IPS-18c (cell line): Measurements from ENCODE around the gene ITGB8.
"Not testable (repeated sequence)": the region's sequence is repeated elsewhere in the genome, so short reads cannot be mapped to it uniquely, and the experiment has no call there.

Experiments
- H3K4me3 ChIP-seq: 2 replicates; pipeline ENCODE4 v1.7.0; 2013; ENCODE audit warnings: low read depth, mild to moderate bottlenecking, low read length, moderate library complexity; ENCODE audit not compliant: insufficient read depth
- H3K9me3 ChIP-seq: one replicate; pipeline ENCODE4 v1.6.1; 2013; ENCODE audit warnings: mild to moderate bottlenecking, low read length, moderate library complexity; ENCODE audit not compliant: control insufficient read depth, insufficient read depth

The ITGB8 gene

GRCh38 chr7:20352573-20353306, 22.0 kb downstream of the ITGB8 start:
- Histone ChIP-seq H3K4me3 (no peak overlapping the region), H3K9me3 (no peaks in the 10 kb centered on the region)

- no peak overlapping the region for H3K4me3 ChIP-seq
- no peaks in the 10 kb centered on the region for H3K9me3 ChIP-seq
These were observed 24.2 kb downstream of the ITGB8 start for GRCh38 chr7:20354610-20355528.

DNA sequence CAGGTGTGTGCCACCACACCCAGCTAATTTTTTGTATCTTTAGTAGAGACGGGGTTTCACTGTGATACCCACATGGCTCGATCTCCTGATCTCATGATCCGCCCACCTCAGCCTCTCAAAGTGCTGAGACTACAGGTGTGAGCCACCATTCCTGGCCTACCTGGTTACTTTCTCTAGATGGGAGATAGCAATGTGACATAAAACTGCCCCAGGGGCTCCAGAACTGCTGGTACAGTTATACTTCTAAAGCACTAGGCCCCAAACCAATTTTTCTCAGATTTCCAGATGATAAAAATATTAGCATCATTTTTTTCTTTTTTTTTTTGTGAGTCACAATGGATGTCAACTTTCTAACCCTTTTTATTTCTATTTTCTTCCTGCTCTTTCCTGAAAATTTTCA, 27.4 kb downstream of the ITGB8 start:
- H3K9me3 ChIP-seq, result no peaks in the 10 kb centered on the region

GRCh38 chr7:20358762-20359282, 28.1 kb downstream of the ITGB8 start:
- no peaks in the 10 kb centered on the region for H3K9me3 ChIP-seq
- no peak overlapping the region for H3K4me3 ChIP-seq

More for the DNA sequence above, 27.4 kb downstream of the ITGB8 start:
- no peak overlapping the region for H3K4me3 ChIP-seq

- H3K9me3 ChIP-seq, result no peaks in the 10 kb centered on the region
These were observed 28.8 kb downstream of the ITGB8 start for GRCh38 chr7:20359341-20359963.

DNA sequence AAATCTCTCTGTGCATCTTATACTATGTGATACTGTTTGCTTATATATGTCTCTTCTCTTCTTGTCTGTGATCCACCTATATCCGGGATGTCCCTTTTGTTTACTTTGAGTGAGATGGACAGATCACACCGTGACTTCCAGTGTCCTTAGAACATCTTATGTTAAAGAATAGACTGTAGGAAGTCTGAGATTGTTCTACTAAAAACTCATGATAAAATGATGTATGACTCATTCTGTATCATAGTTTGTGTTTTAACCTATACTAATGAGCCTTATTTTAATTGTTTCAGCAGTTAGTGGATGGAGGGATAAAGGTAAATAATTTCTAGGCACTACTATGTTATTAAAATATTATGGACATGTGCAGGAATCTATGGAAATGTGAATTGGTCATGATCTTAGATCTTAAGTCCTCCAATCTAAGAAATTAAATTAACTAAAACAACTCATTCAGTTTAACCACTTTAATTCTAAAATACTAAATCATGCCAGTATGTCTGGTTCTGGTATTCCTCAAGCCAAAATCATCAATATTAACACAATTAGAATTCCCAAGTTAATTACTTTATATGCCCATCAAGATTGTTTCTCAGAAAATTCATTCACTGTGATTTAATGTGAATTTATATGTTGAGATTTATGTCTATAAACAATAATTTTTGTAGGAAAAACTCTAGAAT, 32.0 kb downstream of the ITGB8 start:
- Histone ChIP-seq H3K9me3 (no peaks in the 10 kb centered on the region), H3K4me3 (no peak overlapping the region)

More at GRCh38 chr7:20359341-20359963, 28.8 kb downstream of the ITGB8 start:
- H3K4me3 ChIP-seq, result no peak overlapping the region

DNA sequence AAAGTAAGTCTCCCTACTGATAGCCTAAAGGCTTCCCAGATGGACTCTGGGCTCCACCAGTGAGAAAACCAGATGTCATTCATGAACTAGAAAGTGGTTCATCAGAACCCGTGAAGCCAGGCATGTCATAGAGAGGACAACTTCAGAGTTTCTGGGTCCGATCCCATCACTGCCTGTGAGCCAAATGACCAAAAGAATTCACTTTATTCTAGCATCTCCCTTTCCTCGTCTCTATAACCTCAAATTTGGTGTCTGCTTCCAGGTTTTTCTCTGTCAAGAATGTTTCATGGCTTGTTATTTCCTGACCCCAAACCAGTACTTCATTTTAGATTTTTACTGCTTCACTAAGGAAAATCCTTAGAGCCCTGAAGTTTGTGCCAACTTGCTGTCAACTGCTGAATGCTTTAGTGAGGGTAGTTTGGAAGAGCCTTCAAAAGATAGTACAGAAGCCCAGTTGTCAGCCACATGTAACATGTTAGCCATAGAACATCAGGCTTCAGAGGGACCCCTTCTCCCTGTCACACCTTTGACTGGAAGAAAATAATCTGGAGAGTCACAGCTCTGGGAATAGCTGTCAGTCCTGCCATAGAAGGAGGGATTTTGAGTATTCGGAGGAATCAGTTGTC, 34.0 kb downstream of the ITGB8 start:
- no peaks in the 10 kb centered on the region for H3K9me3 ChIP-seq
- H3K4me3 ChIP-seq, result no peak overlapping the region

GRCh38 chr7:20365486-20365885, 34.8 kb downstream of the ITGB8 start:
- H3K4me3 ChIP-seq, result no peak overlapping the region
- H3K9me3 ChIP-seq, result no peaks in the 10 kb centered on the region

DNA sequence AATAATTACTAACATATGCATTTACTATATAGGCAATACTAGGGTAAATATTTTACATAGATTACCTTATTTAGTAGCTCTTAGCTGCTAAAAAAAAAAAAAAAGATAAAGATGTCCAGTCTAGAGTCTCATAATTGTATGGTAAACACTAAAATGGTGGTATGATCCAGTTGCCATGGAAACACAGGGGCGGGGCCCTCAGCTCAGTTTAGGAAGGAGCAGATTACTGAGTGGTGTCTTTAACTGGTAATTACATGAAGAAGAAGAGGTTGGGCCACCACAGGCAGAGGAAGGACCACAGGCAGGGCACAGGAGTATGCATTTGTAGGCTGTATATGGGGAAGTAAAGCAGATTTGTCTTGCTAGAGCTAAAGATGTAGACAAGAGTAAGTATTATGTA, 43.7 kb downstream of the ITGB8 start:
- no peaks in the 10 kb centered on the region for H3K9me3 ChIP-seq
- no peak overlapping the region for H3K4me3 ChIP-seq

- H3K4me3 ChIP-seq, result no peak overlapping the region
These were observed 46.1 kb downstream of the ITGB8 start for GRCh38 chr7:20376796-20377195.

DNA sequence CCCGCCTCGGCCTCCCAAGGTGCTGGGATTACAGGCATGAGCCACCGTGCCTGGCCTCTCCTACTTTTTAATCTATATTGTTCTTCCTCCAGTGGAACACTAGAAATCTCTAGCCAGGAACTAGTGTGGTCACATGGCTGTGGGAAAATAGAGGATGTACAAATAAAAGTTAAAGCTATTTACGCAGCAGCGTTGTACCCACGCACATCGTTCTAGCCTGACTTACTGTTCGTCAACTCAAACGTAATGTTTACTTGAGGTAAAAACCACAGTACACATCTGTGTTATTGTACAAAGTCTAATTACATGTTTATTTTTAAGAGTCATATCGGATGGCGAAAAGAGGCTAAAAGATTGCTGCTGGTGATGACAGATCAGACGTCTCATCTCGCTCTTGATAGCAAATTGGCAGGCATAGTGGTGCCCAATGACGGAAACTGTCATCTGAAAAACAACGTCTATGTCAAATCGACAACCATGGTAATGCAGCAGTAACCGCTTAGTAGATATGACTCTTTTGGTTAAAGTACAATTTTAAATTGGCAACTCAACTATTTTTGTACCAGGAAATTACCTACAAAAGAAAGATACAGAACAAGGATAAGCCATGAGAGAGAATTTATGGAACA, 50.8 kb downstream of the ITGB8 start:
- no peaks in the 10 kb centered on the region for H3K9me3 ChIP-seq
- H3K4me3 ChIP-seq, result no peak overlapping the region

More at GRCh38 chr7:20376796-20377195, 46.1 kb downstream of the ITGB8 start:
- no peaks in the 10 kb centered on the region for H3K9me3 ChIP-seq

- no peak overlapping the region for H3K4me3 ChIP-seq
- no peaks in the 10 kb centered on the region for H3K9me3 ChIP-seq
These were observed 52.7 kb downstream of the ITGB8 start for GRCh38 chr7:20383351-20383750.

- Histone ChIP-seq H3K4me3 (no peak overlapping the region), H3K9me3 (no peaks in the 10 kb centered on the region)
These were observed 54.4 kb downstream of the ITGB8 start for GRCh38 chr7:20385126-20385525.

DNA sequence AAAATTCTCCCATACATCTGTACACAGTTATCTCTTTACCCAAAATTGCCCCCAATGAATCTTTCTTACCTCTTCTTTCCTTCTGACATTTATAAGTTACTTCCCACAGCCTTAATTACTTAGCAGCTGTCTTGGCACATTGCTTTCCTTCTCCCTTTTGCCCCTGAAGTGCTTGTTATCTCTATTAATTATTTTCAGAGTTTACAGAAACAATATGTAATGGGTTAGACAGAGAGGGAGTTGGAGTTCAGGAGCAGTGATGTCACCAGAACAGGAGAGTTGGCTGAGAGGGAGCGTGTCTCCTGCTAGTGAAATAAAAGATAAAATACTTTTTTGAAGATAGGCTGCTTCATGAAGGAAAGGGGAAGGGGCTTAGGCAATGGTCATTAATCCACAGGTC, 57.4 kb downstream of the ITGB8 start:
- H3K9me3 ChIP-seq, result no peaks in the 10 kb centered on the region
- H3K4me3 ChIP-seq, result no peak overlapping the region

GRCh38 chr7:20389192-20389591, 58.5 kb downstream of the ITGB8 start:
- not testable (repeated sequence) for H3K9me3 ChIP-seq, H3K4me3 ChIP-seq

- H3K4me3 ChIP-seq, result no peak overlapping the region
- no peaks in the 10 kb centered on the region for H3K9me3 ChIP-seq
These were observed 62.4 kb downstream of the ITGB8 start for GRCh38 chr7:20393021-20393610.
